ENCODE measurements around the gene PSMA4.

DNA sequence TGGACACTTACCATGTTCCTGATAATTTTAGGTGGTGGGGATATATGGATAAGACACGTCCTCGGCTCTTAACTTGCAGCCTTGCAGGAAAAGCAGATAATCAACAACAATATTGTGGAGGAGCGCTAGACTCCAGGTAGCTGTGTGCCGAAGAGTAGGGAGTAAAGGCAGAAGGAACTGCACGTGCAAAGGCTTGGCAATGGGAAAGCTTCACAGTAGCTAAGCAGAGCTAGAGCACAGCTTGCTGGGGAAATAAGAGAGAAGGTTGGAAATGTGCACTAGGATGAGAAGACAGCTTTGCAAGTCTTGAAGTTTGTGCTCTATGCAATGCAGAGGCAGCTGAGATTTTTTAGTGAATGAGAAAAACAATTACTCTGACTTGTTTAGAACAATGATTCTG, 12.4 kb downstream of the PSMA4 start:
- TF ChIP-seq, protein P1, sequence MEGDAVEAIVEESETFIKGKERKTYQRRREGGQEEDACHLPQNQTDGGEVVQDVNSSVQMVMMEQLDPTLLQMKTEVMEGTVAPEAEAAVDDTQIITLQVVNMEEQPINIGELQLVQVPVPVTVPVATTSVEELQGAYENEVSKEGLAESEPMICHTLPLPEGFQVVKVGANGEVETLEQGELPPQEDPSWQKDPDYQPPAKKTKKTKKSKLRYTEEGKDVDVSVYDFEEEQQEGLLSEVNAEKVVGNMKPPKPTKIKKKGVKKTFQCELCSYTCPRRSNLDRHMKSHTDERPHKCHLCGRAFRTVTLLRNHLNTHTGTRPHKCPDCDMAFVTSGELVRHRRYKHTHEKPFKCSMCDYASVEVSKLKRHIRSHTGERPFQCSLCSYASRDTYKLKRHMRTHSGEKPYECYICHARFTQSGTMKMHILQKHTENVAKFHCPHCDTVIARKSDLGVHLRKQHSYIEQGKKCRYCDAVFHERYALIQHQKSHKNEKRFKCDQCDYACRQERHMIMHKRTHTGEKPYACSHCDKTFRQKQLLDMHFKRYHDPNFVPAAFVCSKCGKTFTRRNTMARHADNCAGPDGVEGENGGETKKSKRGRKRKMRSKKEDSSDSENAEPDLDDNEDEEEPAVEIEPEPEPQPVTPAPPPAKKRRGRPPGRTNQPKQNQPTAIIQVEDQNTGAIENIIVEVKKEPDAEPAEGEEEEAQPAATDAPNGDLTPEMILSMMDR (IDR thresholded peaks at IDR 0.05; ENCODE audit: low read depth, low read length, missing input control) = no peak
- TF ChIP-seq FOXA1 (IDR thresholded peaks at IDR 0.05) = no peak
- TF ChIP-seq, protein P2, sequence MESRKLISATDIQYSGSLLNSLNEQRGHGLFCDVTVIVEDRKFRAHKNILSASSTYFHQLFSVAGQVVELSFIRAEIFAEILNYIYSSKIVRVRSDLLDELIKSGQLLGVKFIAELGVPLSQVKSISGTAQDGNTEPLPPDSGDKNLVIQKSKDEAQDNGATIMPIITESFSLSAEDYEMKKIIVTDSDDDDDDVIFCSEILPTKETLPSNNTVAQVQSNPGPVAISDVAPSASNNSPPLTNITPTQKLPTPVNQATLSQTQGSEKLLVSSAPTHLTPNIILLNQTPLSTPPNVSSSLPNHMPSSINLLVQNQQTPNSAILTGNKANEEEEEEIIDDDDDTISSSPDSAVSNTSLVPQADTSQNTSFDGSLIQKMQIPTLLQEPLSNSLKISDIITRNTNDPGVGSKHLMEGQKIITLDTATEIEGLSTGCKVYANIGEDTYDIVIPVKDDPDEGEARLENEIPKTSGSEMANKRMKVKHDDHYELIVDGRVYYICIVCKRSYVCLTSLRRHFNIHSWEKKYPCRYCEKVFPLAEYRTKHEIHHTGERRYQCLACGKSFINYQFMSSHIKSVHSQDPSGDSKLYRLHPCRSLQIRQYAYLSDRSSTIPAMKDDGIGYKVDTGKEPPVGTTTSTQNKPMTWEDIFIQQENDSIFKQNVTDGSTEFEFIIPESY (IDR thresholded peaks at IDR 0.05) = no peak
- no peak for TF ChIP-seq EGR1 (IDR thresholded peaks at IDR 0.05; ENCODE audit: low read depth in 2 of 2)
- TF ChIP-seq TAF1 (conservative IDR thresholded peaks at IDR 0.05) = no peak
- TF ChIP-seq SP1 (IDR thresholded peaks at IDR 0.05) = no peak
- no peak for TF ChIP-seq RAD21 (IDR thresholded peaks at IDR 0.05)
- TF ChIP-seq, protein P3, sequence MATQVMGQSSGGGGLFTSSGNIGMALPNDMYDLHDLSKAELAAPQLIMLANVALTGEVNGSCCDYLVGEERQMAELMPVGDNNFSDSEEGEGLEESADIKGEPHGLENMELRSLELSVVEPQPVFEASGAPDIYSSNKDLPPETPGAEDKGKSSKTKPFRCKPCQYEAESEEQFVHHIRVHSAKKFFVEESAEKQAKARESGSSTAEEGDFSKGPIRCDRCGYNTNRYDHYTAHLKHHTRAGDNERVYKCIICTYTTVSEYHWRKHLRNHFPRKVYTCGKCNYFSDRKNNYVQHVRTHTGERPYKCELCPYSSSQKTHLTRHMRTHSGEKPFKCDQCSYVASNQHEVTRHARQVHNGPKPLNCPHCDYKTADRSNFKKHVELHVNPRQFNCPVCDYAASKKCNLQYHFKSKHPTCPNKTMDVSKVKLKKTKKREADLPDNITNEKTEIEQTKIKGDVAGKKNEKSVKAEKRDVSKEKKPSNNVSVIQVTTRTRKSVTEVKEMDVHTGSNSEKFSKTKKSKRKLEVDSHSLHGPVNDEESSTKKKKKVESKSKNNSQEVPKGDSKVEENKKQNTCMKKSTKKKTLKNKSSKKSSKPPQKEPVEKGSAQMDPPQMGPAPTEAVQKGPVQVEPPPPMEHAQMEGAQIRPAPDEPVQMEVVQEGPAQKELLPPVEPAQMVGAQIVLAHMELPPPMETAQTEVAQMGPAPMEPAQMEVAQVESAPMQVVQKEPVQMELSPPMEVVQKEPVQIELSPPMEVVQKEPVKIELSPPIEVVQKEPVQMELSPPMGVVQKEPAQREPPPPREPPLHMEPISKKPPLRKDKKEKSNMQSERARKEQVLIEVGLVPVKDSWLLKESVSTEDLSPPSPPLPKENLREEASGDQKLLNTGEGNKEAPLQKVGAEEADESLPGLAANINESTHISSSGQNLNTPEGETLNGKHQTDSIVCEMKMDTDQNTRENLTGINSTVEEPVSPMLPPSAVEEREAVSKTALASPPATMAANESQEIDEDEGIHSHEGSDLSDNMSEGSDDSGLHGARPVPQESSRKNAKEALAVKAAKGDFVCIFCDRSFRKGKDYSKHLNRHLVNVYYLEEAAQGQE (IDR thresholded peaks at IDR 0.05) = no peak
- TF ChIP-seq YY1 (IDR thresholded peaks at IDR 0.05) = no peak
- no peak for TF ChIP-seq RXRA (IDR thresholded peaks at IDR 0.05)
- no peak for TF ChIP-seq GABPA (IDR thresholded peaks at IDR 0.05 in 1 of 2, conservative IDR thresholded peaks at IDR 0.05 in 1 of 2)
- TF ChIP-seq HNF4G (IDR thresholded peaks at IDR 0.05) = no peak
- TF ChIP-seq, protein P4, sequence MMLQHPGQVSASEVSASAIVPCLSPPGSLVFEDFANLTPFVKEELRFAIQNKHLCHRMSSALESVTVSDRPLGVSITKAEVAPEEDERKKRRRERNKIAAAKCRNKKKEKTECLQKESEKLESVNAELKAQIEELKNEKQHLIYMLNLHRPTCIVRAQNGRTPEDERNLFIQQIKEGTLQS (IDR thresholded peaks at IDR 0.05) = no peak
